Parathyroid adenoma (tissue), 2 donors: ENCODE measurements around the gene COL20A1.

Experiments
- H2AFZ ChIP-seq: fragments of 300-600 bp; sonication (generic); one replicate; pipeline ENCODE4 v1.7.0; 2017; ENCODE audit warnings: antibody characterized with exemption, mild to moderate bottlenecking
- H3K27ac ChIP-seq: fragments of 300-600 bp; sonication (generic); one replicate; pipeline ENCODE4 v1.7.0; 2017
- H3K27me3 ChIP-seq: fragments of 300-600 bp; sonication (generic); one replicate; pipeline ENCODE4 v1.7.0; 2017; ENCODE audit warnings: low read length; ENCODE audit not compliant: control insufficient read depth, insufficient read depth
- H3K36me3 ChIP-seq: fragments of 300-600 bp; sonication (generic); one replicate; pipeline ENCODE4 v1.7.0; 2017; ENCODE audit warnings: low read length; ENCODE audit not compliant: control insufficient read depth, insufficient read depth
- H3K4me1 ChIP-seq: fragments of 300-600 bp; sonication (generic); one replicate; pipeline ENCODE4 v1.7.0; 2017; ENCODE audit warnings: control low read depth
- H3K4me2 ChIP-seq: fragments of 300-600 bp; sonication (generic); one replicate; pipeline ENCODE4 v1.7.0; 2017; ENCODE audit warnings: low read length
- H3K4me3 ChIP-seq: fragments of 300-600 bp; sonication (generic); one replicate; pipeline ENCODE4 v1.7.0; 2017; ENCODE audit warnings: low read depth, low read length
- H3K79me2 ChIP-seq: fragments of 300-600 bp; sonication (generic); one replicate; pipeline ENCODE4 v1.7.0; 2017; ENCODE audit warnings: control low read depth
- H3K9ac ChIP-seq: fragments of 300-600 bp; sonication (generic); one replicate; pipeline ENCODE4 v1.7.0; 2017; ENCODE audit warnings: mild to moderate bottlenecking
- H3K9me3 ChIP-seq: fragments of 300-600 bp; sonication (generic); one replicate; pipeline ENCODE4 v1.7.0; 2017; ENCODE audit warnings: low read length; ENCODE audit not compliant: control insufficient read depth
- CTCF ChIP-seq: fragments of 300-600 bp; sonication (generic); IDR thresholded peaks from one replicate; pipeline ENCODE4 v1.7.0; 2017; ENCODE audit warnings: antibody characterized with exemption, mild to moderate bottlenecking
- donor health status: primary hyperparathyroidism.

Gene COL20A1

DNA sequence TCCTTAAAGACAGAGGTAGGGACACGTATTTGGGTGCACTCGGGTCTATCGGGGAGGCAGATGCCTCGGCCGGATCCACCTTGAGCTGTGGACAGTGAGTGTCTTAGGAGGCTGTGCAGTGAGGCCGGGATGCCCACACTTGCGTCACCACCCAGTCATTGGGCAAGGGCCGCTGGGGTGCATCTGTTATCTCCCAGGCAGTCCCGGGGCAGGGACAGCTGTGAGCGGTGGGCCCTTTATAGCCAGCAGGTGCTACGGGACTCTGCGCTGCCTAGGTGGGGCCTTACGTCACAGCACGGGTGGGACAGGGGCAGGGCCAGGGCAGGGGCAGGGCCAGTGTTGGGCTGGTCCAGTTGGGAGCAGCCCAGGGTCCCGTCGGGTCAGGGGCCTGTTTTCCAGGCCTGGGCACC, 689 bp upstream of the COL20A1 start:
- Histone ChIP-seq H3K27ac (no peak overlapping the region), H3K79me2 (no peaks in the 10 kb centered on the region), H3K4me1 (no peaks in the 10 kb centered on the region), H3K27me3 (no peaks in the 10 kb centered on the region), H3K36me3 (no peaks in the 10 kb centered on the region), H3K9me3 (no peaks in the 10 kb centered on the region), H3K4me2 (no peak overlapping the region), H2AFZ (no peak overlapping the region), H3K4me3 (no peak overlapping the region), H3K9ac (no peak overlapping the region)
- no peak for TF ChIP-seq CTCF

DNA sequence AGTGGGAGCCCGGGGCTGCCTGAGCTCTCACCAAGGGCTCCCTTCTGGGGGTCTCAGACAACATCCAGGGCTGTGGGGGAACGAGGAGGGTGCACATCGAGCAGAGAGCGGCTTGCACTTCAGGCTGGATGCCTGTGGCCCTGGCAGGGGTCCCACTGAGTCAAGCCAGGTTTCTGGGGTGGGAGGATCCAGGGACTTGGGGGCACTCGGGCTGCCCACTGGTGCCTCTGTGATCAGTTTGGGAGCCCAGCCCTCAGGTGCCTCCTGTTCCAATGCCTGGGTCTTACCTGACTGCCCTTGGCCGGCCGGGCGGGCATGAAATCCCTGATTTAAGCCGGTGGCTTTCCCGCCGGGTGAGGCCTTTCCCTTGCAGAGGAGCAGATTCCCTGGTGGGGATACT, 470 bp downstream of the COL20A1 start:
- Histone ChIP-seq H3K27ac (no peak overlapping the region), H3K79me2 (no peaks in the 10 kb centered on the region), H3K4me2 (no peak overlapping the region), H3K36me3 (no peaks in the 10 kb centered on the region), H2AFZ (no peak overlapping the region), H3K9ac (no peak overlapping the region), H3K27me3 (no peaks in the 10 kb centered on the region), H3K9me3 (no peaks in the 10 kb centered on the region), H3K4me1 (no peaks in the 10 kb centered on the region), H3K4me3 (no peak overlapping the region)
- no peak for TF ChIP-seq CTCF

GRCh38 chr20:63293871-63294535, 1.0 kb downstream of the COL20A1 start:
- Histone ChIP-seq H3K9ac (no peak overlapping the region), H3K36me3 (no peaks in the 10 kb centered on the region), H2AFZ (no peak overlapping the region), H3K9me3 (no peaks in the 10 kb centered on the region), H3K27ac (no peak overlapping the region), H3K4me3 (no peak overlapping the region), H3K27me3 (no peaks in the 10 kb centered on the region), H3K4me2 (no peak overlapping the region), H3K4me1 (no peaks in the 10 kb centered on the region), H3K79me2 (no peaks in the 10 kb centered on the region)
- no peak for TF ChIP-seq CTCF

DNA sequence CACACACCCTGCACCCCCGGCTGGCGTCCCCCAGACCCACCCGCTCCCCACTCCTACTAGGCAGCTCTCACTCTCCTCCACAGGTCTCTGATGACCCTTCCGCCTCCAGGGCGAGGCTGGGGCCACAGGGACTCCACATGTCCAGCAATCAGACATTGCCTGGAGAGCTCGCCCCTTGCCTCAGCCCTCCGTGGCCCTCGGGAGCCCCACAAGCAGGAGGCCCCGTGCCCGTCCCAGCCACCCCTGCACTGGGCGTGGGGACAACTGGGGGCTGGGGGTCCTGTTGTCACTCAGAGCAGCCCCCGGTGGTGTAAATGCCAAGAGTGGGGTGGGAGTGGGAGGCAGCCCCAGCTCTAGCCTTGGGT, 1.5 kb downstream of the COL20A1 start:
- Histone ChIP-seq H3K27me3 (no peaks in the 10 kb centered on the region), H3K9me3 (no peaks in the 10 kb centered on the region)

More for the DNA sequence above, 1.5 kb downstream of the COL20A1 start:
- TF ChIP-seq CTCF: no peak
- H3K4me3 ChIP-seq: no peak overlapping the region
- H3K36me3 ChIP-seq: no peaks in the 10 kb centered on the region
- H2AFZ ChIP-seq: no peak overlapping the region
- no peak overlapping the region for H3K9ac ChIP-seq
- no peak overlapping the region for H3K27ac ChIP-seq
- no peak overlapping the region for H3K4me2 ChIP-seq
- H3K4me1 ChIP-seq: no peaks in the 10 kb centered on the region
- no peaks in the 10 kb centered on the region for H3K79me2 ChIP-seq
